Measurements from ENCODE around the gene GUCA1A.
"Not testable (repeated sequence)": the region's sequence is repeated elsewhere in the genome, so short reads cannot be mapped to it uniquely, and the experiment has no call there.

Gene GUCA1A

DNA sequence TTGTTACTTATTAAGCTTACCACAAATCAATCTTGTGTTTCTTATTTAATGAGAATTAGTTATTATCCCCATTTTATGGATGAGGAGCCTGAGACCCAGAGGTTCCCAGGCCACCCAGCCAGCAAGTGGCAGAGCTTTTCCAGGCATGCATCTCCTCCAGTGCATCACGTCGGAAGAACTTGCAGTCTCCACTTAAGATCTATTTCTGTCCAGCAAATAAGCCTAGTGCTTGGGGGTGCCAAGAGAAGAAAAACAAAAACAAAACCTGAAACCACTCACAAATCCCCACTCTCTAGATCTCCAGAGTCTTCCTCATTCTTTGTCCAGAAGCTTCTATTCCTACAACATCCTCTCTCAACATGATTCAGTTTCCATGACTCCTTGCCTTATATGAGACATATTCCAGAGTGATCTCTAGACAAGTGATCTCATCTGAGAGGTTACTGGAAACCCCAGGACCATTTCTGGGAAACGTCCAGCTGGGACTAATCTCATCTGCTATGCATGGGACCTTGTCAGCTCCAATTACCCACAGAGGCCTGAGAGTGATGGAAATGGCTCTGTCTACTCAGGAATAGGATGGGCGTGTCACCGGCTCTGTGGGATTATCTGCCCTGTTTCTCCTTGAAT lies 17.5 kb downstream of the GUCA1A start:
- H3K4me3 ChIP-seq = no peak overlapping the region
- no peaks in the 10 kb centered on the region for H3K36me3 ChIP-seq (ENCODE audit: insufficient read depth, low read length)
- H3K27ac ChIP-seq = no peak overlapping the region
- no peak for DNase-seq (ENCODE audit: low read depth, low spot score)
- no peak overlapping the region for H3K9ac ChIP-seq (ENCODE audit: insufficient read length)
- H3K9me3 ChIP-seq (ENCODE audit: low read depth, low read length) = no peaks in the 10 kb centered on the region
- TF ChIP-seq EZH2 (IDR thresholded peaks at IDR 0.05) (no peak), FOXP2 (optimal IDR thresholded peaks at IDR 0.05; ENCODE audit: control extremely low read depth, extremely low read length, insufficient read depth) (no peak)

GRCh38 chr6:42192385-42192784 lies 19.2 kb downstream of the GUCA1A start:
- not testable (repeated sequence) for H3K27ac ChIP-seq; H3K9me3 ChIP-seq (ENCODE audit: low read depth, low read length); DNase-seq (ENCODE audit: low read depth, low spot score); H3K36me3 ChIP-seq (ENCODE audit: insufficient read depth, low read length); H3K4me3 ChIP-seq; H3K9ac ChIP-seq (ENCODE audit: insufficient read length)

- H3K4me3 ChIP-seq = no peak overlapping the region
- no peaks in the 10 kb centered on the region for H3K36me3 ChIP-seq (ENCODE audit: insufficient read depth, low read length)
- no peak for DNase-seq (ENCODE audit: low read depth, low spot score)
- no peaks in the 10 kb centered on the region for H3K9me3 ChIP-seq (ENCODE audit: low read depth, low read length)
- H3K27ac ChIP-seq = no peak overlapping the region
- no peak overlapping the region for H3K9ac ChIP-seq (ENCODE audit: insufficient read length)
- no peak for TF ChIP-seq POLR2AphosphoS5 (IDR thresholded peaks at IDR 0.05; ENCODE audit: borderline replicate concordance, low read depth, low read length)
- no peak for TF ChIP-seq EZH2 (IDR thresholded peaks at IDR 0.05)
- no peak for TF ChIP-seq FOXP2 (optimal IDR thresholded peaks at IDR 0.05; ENCODE audit: control extremely low read depth, extremely low read length, insufficient read depth)
These were observed 20.3 kb downstream of the GUCA1A start for GRCh38 chr6:42193491-42193894.

GRCh38 chr6:42194056-42194455 lies 20.9 kb downstream of the GUCA1A start:
- no peaks in the 10 kb centered on the region for H3K36me3 ChIP-seq (ENCODE audit: insufficient read depth, low read length)
- no peak for DNase-seq (ENCODE audit: low read depth, low spot score)
- H3K27ac ChIP-seq = no peak overlapping the region
- TF ChIP-seq POLR2AphosphoS5 (IDR thresholded peaks at IDR 0.05; ENCODE audit: borderline replicate concordance, low read depth, low read length) (no peak), FOXP2 (optimal IDR thresholded peaks at IDR 0.05; ENCODE audit: control extremely low read depth, extremely low read length, insufficient read depth) (no peak), EZH2 (IDR thresholded peaks at IDR 0.05) (no peak)
- no peaks in the 10 kb centered on the region for H3K9me3 ChIP-seq (ENCODE audit: low read depth, low read length)
- H3K4me3 ChIP-seq = no peak overlapping the region
- H3K9ac ChIP-seq (ENCODE audit: insufficient read length) = no peak overlapping the region

GRCh38 chr6:42195415-42195814 lies 22.3 kb downstream of the GUCA1A start:
- H3K36me3 ChIP-seq (ENCODE audit: insufficient read depth, low read length) = no peaks in the 10 kb centered on the region
- TF ChIP-seq POLR2AphosphoS5 (IDR thresholded peaks at IDR 0.05; ENCODE audit: borderline replicate concordance, low read depth, low read length) (no peak), EZH2 (IDR thresholded peaks at IDR 0.05) (no peak), FOXP2 (optimal IDR thresholded peaks at IDR 0.05; ENCODE audit: control extremely low read depth, extremely low read length, insufficient read depth) (no peak)
- H3K9me3 ChIP-seq (ENCODE audit: low read depth, low read length) = no peaks in the 10 kb centered on the region
- no peak overlapping the region for H3K9ac ChIP-seq (ENCODE audit: insufficient read length)
- H3K27ac ChIP-seq = no peak overlapping the region
- H3K4me3 ChIP-seq = no peak overlapping the region
- no peak for DNase-seq (ENCODE audit: low read depth, low spot score)

GRCh38 chr6:42197555-42198362 lies 24.6 kb downstream of the GUCA1A start:
- TF ChIP-seq FOXP2 (optimal IDR thresholded peaks at IDR 0.05; ENCODE audit: control extremely low read depth, extremely low read length, insufficient read depth) = no peak
- no peak for TF ChIP-seq EZH2 (IDR thresholded peaks at IDR 0.05)
- no peak for TF ChIP-seq POLR2AphosphoS5 (IDR thresholded peaks at IDR 0.05; ENCODE audit: borderline replicate concordance, low read depth, low read length)
- H3K27ac ChIP-seq = no peak overlapping the region
- no peaks in the 10 kb centered on the region for H3K9me3 ChIP-seq (ENCODE audit: low read depth, low read length)
- H3K9ac ChIP-seq (ENCODE audit: insufficient read length) = no peak overlapping the region
- no peak for DNase-seq (ENCODE audit: low read depth, low spot score)
- no peak overlapping the region for H3K4me3 ChIP-seq
- H3K36me3 ChIP-seq (ENCODE audit: insufficient read depth, low read length) = no peaks in the 10 kb centered on the region

DNA sequence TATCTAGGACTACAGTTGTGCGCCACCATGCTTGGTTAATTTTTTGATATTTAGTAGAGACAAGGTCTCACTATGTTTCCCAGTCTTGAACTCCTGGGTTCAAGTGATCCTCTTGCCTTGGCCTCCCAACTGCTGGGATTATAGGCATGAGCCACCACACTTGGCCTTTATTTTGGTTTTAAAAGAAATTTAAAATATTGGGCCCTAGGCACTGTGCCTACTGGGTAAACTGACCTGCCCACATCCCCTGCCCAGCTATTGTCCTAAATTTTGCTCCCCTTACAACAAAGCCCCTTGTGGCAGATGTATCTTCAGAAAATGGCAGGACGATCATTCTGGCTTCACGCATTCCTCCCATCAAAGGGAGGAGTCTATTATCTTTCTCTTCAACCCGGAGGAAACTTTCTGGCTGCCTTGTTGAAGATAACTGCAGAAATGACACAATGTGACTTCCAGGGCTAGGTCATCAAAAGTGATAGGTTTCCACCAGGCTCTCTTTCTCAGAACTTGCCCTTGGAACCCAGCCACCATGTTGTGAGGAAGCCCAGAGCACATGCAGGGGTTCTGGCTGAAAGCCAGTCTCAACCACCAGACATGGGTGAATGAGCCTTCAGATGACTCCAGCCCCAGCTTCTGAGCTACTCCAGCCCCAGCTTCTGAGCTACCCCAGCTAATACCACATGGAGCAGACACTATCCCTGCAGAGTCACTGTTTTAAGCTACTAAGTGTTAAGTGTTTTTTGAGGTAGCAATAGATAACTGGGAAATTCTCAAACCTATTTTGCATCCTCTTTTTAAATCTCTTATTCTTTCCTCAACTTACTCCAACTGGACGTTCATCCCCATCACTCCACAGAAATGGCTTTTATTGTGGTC lies 26.2 kb downstream of the GUCA1A start:
- DNase-seq (ENCODE audit: low read depth, low spot score) = no peak
- Histone ChIP-seq H3K9ac (ENCODE audit: insufficient read length) (no peak overlapping the region), H3K27ac (no peak overlapping the region), H3K9me3 (ENCODE audit: low read depth, low read length) (no peaks in the 10 kb centered on the region), H3K4me3 (no peak overlapping the region), H3K36me3 (ENCODE audit: insufficient read depth, low read length) (no peaks in the 10 kb centered on the region)
- TF ChIP-seq EZH2 (IDR thresholded peaks at IDR 0.05) (no peak), FOXP2 (optimal IDR thresholded peaks at IDR 0.05; ENCODE audit: control extremely low read depth, extremely low read length, insufficient read depth) (no peak), POLR2AphosphoS5 (IDR thresholded peaks at IDR 0.05; ENCODE audit: borderline replicate concordance, low read depth, low read length) (no peak)

- Histone ChIP-seq H3K9ac (ENCODE audit: insufficient read length) (no peak overlapping the region), H3K4me3 (no peak overlapping the region), H3K36me3 (ENCODE audit: insufficient read depth, low read length) (no peaks in the 10 kb centered on the region; the same call in 1 of the 2 replicates), H3K27ac (no peak overlapping the region), H3K9me3 (ENCODE audit: low read depth, low read length) (no peaks in the 10 kb centered on the region)
- no peak for DNase-seq (ENCODE audit: low read depth, low spot score)
- TF ChIP-seq FOXP2 (optimal IDR thresholded peaks at IDR 0.05; ENCODE audit: control extremely low read depth, extremely low read length, insufficient read depth) (no peak), POLR2AphosphoS5 (IDR thresholded peaks at IDR 0.05; ENCODE audit: borderline replicate concordance, low read depth, low read length) (no peak), EZH2 (IDR thresholded peaks at IDR 0.05) (no peak)
These were observed 26.9 kb downstream of the GUCA1A start for GRCh38 chr6:42200035-42200434.

All from SK-N-MC (cell line).